Mesodermal cell (in vitro differentiated cells): ENCODE data around the gene ACSS1.
A peak's percentile ranks its signal among the peaks of the same experiment; 100 is the strongest.

Source experiments
- H3K27ac ChIP-seq: 2 replicates; pipeline ENCODE4 v1.7.0; 2013; ENCODE audit warnings: mild to moderate bottlenecking, low read depth, low read length, moderate library complexity; ENCODE audit not compliant: severe bottlenecking
- H3K36me3 ChIP-seq: 2 replicates; pipeline ENCODE4 v1.7.1; 2013; ENCODE audit warnings: mild to moderate bottlenecking, low read length, moderate library complexity; ENCODE audit not compliant: control insufficient read depth, insufficient read depth
- H3K4me1 ChIP-seq: one replicate; pipeline ENCODE4 v1.7.1; 2013; ENCODE audit warnings: mild to moderate bottlenecking, low read length; ENCODE audit not compliant: insufficient read depth, control insufficient read depth, poor library complexity, severe bottlenecking
- H3K4me3 ChIP-seq: 2 replicates; pipeline ENCODE4 v1.7.0; 2013; ENCODE audit warnings: low read length, control low read depth, mild to moderate bottlenecking; ENCODE audit not compliant: insufficient read depth, poor library complexity, severe bottlenecking; ENCODE audit errors: extremely low read depth
- H3K9me3 ChIP-seq: 2 replicates; pipeline ENCODE4 v1.7.1; 2013; ENCODE audit warnings: mild to moderate bottlenecking, low read length, moderate library complexity; ENCODE audit not compliant: control insufficient read depth
- WGBS, 2 experiments: methylation state at CpG; one replicate each; pipeline ENCODE4 v1.1.5; 2013; ENCODE audit warnings: missing lambda C conversion rate in 2 of 2; ENCODE audit not compliant: insufficient coverage in 2 of 2; 5-methylcytosine and 5-hydroxymethylcytosine counted together

ACSS1 gene

GRCh38 chr20:25058847-25059810, 1.2 kb upstream of the ACSS1 start:
- Histone ChIP-seq H3K4me1 (peaks cover 9% of the 10 kb centered on the region), H3K9me3 (no peaks in the 10 kb centered on the region), H3K4me3 (no peak overlapping the region), H3K27ac (no peak overlapping the region), H3K36me3 (no peaks in the 10 kb centered on the region)
- 51 to 53% methylated on average over 10 to 14 of the region's 20 CpGs for WGBS, 2 experiments

DNA sequence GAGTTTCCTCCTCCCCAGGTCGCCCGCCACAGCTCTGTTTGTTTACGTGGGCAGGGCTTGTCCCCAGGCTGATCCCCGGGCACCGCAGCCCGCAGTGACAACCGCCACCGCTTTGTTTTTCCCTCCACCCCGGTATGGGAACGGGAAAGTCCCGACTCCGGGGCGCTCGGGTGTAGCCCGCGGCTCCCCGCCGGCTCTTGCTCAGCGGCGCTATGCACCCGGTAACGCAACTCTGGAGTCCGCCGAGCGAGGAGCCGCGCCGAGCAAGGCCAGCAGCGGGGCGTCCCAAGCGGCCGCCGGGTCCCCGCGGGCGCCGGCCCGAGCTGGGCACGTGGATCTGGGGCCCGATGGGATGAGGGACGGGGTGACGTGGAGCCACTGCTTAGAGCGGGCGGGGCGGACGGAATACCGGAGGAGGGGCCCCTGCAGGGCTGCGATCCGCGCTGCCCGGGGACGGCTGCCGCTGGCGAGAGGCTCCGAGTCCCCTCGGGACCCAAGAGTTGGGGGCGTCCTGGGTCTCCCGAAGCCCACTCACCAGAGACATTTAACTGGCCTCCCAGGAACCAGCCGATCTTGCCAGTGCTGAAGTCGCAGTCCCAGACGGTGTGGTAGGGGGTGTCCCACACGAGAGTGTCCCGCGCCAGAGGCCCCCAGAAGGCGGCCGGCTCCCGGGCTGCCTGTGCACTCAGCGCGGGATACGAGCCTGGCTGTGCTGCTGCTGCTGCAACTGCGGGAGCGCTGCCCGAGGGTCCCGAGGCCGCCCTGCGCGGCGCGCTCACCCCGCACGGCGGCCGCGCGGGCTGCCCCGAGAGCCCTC, 497 bp downstream of the ACSS1 start:
- H3K4me1 ChIP-seq, result peaks cover 9% of the 10 kb centered on the region
- no peaks in the 10 kb centered on the region for H3K9me3 ChIP-seq
- no peaks in the 10 kb centered on the region for H3K36me3 ChIP-seq
- H3K4me3 ChIP-seq, result peak overlapping the region; percentile 31
- no peak overlapping the region for H3K27ac ChIP-seq
- WGBS, 2 experiments, result 0 to 1% methylated on average over 60 to 75 of the region's 86 CpGs

- Histone ChIP-seq H3K36me3 (no peaks in the 10 kb centered on the region), H3K27ac (no peak overlapping the region), H3K4me1 (peaks cover 9% of the 10 kb centered on the region), H3K9me3 (no peaks in the 10 kb centered on the region), H3K4me3 (peak overlapping the region; percentile 31)
- WGBS, 2 experiments, result 31 to 42% methylated on average over 21 to 23 of the region's 24 CpGs
These were observed 1.2 kb downstream of the ACSS1 start for GRCh38 chr20:25056690-25057233.

- no peak overlapping the region for H3K27ac ChIP-seq
- H3K4me3 ChIP-seq, result no peak overlapping the region
- no peaks in the 10 kb centered on the region for H3K36me3 ChIP-seq
- WGBS, 2 experiments, result 80 to 90% methylated on average over 7 of the region's 8 CpGs
- H3K9me3 ChIP-seq, result no peaks in the 10 kb centered on the region
- H3K4me1 ChIP-seq, result peaks cover 9% of the 10 kb centered on the region
These were observed 2.0 kb downstream of the ACSS1 start for GRCh38 chr20:25055711-25056495.

GRCh38 chr20:25054995-25055629, 2.8 kb downstream of the ACSS1 start:
- 82 to 84% methylated on average over 8 to 9 of the region's 10 CpGs for WGBS, 2 experiments
- Histone ChIP-seq H3K27ac (no peak overlapping the region), H3K4me3 (no peak overlapping the region), H3K9me3 (no peaks in the 10 kb centered on the region), H3K4me1 (peaks cover 9% of the 10 kb centered on the region), H3K36me3 (no peaks in the 10 kb centered on the region)

DNA sequence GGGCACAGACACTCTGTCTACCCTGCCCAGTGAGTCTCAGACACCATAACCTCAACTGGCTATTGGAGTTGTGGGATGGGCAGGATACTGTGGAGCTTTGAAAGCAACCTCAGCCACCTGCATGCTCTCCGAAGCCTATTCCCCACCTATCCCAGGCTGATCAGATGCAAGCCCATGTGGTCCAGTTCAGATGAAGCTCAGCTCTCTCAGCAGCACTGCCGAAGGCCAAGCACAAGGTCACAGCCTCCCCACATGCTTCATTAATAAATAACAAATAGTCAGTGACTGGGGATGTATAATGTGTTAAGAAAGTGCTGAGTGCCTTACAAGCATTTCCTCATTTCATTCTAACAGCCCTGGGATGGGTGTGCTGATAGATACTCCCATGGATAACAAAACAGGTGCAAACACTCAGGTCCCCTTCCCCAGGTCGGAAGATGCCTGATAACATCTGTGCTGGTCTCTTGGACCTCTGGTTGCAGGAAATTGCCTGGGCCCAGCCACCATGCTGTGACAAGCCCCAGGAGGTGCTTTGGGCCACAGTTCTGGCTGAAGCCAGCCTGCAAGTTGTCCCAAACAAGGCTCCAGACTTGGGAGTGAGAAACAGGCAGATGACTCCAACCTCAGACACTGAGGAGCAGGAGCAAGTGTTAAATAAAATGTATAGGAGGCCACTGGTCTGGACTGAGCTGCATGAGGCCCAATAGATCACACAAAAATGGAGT, 3.7 kb downstream of the ACSS1 start:
- peaks cover 9% of the 10 kb centered on the region for H3K4me1 ChIP-seq
- no peak overlapping the region for H3K4me3 ChIP-seq
- H3K9me3 ChIP-seq, result no peaks in the 10 kb centered on the region
- WGBS, 2 experiments, result 60 to 69% methylated on average over 2 of the region's 3 CpGs
- no peaks in the 10 kb centered on the region for H3K36me3 ChIP-seq
- no peak overlapping the region for H3K27ac ChIP-seq

GRCh38 chr20:25053255-25054031, 4.5 kb downstream of the ACSS1 start:
- Histone ChIP-seq H3K4me1 (peaks cover 4% of the 10 kb centered on the region), H3K36me3 (no peaks in the 10 kb centered on the region), H3K4me3 (no peak overlapping the region), H3K9me3 (no peaks in the 10 kb centered on the region), H3K27ac (no peak overlapping the region)
- 78 to 85% methylated on average over 9 to 11 of the region's 11 CpGs for WGBS, 2 experiments

GRCh38 chr20:25052255-25053194, 5.4 kb downstream of the ACSS1 start:
- Histone ChIP-seq H3K27ac (no peak overlapping the region), H3K4me3 (no peak overlapping the region), H3K36me3 (no peaks in the 10 kb centered on the region), H3K9me3 (no peaks in the 10 kb centered on the region), H3K4me1 (peaks cover 4% of the 10 kb centered on the region)
- 83 to 84% methylated on average over 9 of the region's 16 CpGs for WGBS, 2 experiments
